Measurements from ENCODE around the gene CDH13. TPM values are rescaled to one million over a fixed set of nuclear protein-coding genes. Genes with fewer than 3 reads are reported as not detected.

The CDH13 gene
- total RNA-seq, 2 donors from 2014 or later, result 2.9 TPM; not detected in 1

GRCh38 chr16:83581082-83581481, 954.3 kb downstream of the CDH13 start:
- ATAC-seq (no peak), DNase-seq (no peak)
- H3K4me1 ChIP-seq, result no peaks in the 10 kb centered on the region
- intact Hi-C loops (cut with DNase I), result no loop called here
- H3K27me3 ChIP-seq, result no peaks in the 10 kb centered on the region
- no peak overlapping the region for H3K27ac ChIP-seq
- WGBS, 2 donors, result 26 to 27% methylated on average over 2 of the region's 2 CpGs
- H3K36me3 ChIP-seq (replicated peaks in 1 of 2; ENCODE audit: insufficient read depth in 1 of 2, low read depth in 2 of 2), result no peaks in the 10 kb centered on the region
- TF ChIP-seq CTCF (IDR thresholded peaks at IDR 0.05) (no peak), POLR2A (IDR thresholded peaks at IDR 0.05) (no peak)
- H3K9me3 ChIP-seq, result no peaks in the 10 kb centered on the region
- H3K4me3 ChIP-seq, result no peak overlapping the region

GRCh38 chr16:83581994-83582747, 955.4 kb downstream of the CDH13 start:
- Histone ChIP-seq H3K27ac (no peak overlapping the region), H3K27me3 (no peaks in the 10 kb centered on the region), H3K9me3 (no peaks in the 10 kb centered on the region), H3K4me3 (no peak overlapping the region), H3K36me3 (replicated peaks in 1 of 2; ENCODE audit: insufficient read depth in 1 of 2, low read depth in 2 of 2) (no peaks in the 10 kb centered on the region), H3K4me1 (no peaks in the 10 kb centered on the region)
- ATAC-seq, result no peak
- 52 to 75% methylated on average over 5 of the region's 5 CpGs for WGBS, 2 donors
- no peak for DNase-seq
- intact Hi-C loops (cut with DNase I), result no loop called here
- TF ChIP-seq CTCF (IDR thresholded peaks at IDR 0.05) (no peak), POLR2A (IDR thresholded peaks at IDR 0.05) (no peak)

- Histone ChIP-seq H3K4me3 (no peak overlapping the region), H3K9me3 (no peaks in the 10 kb centered on the region), H3K36me3 (replicated peaks in 1 of 2; ENCODE audit: insufficient read depth in 1 of 2, low read depth in 2 of 2) (no peaks in the 10 kb centered on the region), H3K4me1 (no peaks in the 10 kb centered on the region), H3K27me3 (no peaks in the 10 kb centered on the region), H3K27ac (no peak overlapping the region)
- intact Hi-C loops (cut with DNase I), result no loop called here
- no peak for TF ChIP-seq CTCF (IDR thresholded peaks at IDR 0.05)
- no peak for TF ChIP-seq POLR2A (IDR thresholded peaks at IDR 0.05)
- ATAC-seq (no peak), DNase-seq (no peak)
- 49 to 56% methylated on average over 13 of the region's 13 CpGs for WGBS, 2 donors
These were observed 959.3 kb downstream of the CDH13 start for GRCh38 chr16:83586036-83586435.

- Histone ChIP-seq H3K4me1 (no peaks in the 10 kb centered on the region), H3K4me3 (no peak overlapping the region), H3K9me3 (no peaks in the 10 kb centered on the region), H3K27me3 (no peaks in the 10 kb centered on the region), H3K36me3 (replicated peaks in 1 of 2; ENCODE audit: insufficient read depth in 1 of 2, low read depth in 2 of 2) (no peaks in the 10 kb centered on the region), H3K27ac (no peak overlapping the region)
- TF ChIP-seq CTCF (IDR thresholded peaks at IDR 0.05), result no peak
- no peak for TF ChIP-seq POLR2A (IDR thresholded peaks at IDR 0.05)
- WGBS, 2 donors, result 19% methylated on average over 11 of the region's 11 CpGs
- DNase-seq (no peak), ATAC-seq (no peak)
- intact Hi-C loops (cut with DNase I), result no loop called here
These were observed 959.9 kb downstream of the CDH13 start for GRCh38 chr16:83586461-83587200.

Data from body of pancreas (tissue), 4 donors.